Peyer's patch (tissue), 4 donors: ENCODE data around the gene DMD.

Experiments
- POLR2A ChIP-seq, 2 donors: fragments of 450-650 bp; IDR thresholded peaks; one replicate each; pipeline ENCODE4 v1.5.1; 2017; ENCODE audit warnings: antibody characterized with exemption in 2 of 2, mild to moderate bottlenecking in 2 of 2, moderate library complexity in 2 of 2
- TF ChIP-seq, protein P1 (sequence below), 6 experiments: fragments of 450-650 bp in 4 of 6; fragments of 200-600 bp in 2 of 6; sonication (generic) in 1 of 6; IDR thresholded peaks; one replicate each; pipeline ENCODE4 v1.5.1; 2017 to 2019; ENCODE audit warnings: antibody characterized with exemption in 6 of 6, mild to moderate bottlenecking in 3 of 6, moderate library complexity in 1 of 6

DNA sequence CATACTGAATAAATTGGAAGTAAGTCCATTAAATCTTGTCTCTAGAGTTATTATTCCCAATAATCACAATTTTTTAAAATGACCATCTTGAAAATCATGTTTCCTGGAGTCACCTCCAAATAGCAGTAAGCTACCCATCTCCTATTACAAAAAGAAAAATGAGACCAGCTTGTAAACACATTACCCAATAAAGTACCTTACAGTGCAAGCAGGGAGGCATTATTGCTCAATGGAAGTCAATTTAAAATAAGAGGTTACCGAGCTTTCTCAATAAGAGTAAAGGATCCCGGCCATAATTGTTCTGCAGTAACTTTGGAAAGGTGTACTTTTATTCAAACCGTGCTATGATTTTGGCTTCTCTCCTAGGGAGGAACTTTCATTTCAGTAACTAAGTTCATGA lies 78.0 kb downstream of the DMD start:
- TF ChIP-seq, protein P1, sequence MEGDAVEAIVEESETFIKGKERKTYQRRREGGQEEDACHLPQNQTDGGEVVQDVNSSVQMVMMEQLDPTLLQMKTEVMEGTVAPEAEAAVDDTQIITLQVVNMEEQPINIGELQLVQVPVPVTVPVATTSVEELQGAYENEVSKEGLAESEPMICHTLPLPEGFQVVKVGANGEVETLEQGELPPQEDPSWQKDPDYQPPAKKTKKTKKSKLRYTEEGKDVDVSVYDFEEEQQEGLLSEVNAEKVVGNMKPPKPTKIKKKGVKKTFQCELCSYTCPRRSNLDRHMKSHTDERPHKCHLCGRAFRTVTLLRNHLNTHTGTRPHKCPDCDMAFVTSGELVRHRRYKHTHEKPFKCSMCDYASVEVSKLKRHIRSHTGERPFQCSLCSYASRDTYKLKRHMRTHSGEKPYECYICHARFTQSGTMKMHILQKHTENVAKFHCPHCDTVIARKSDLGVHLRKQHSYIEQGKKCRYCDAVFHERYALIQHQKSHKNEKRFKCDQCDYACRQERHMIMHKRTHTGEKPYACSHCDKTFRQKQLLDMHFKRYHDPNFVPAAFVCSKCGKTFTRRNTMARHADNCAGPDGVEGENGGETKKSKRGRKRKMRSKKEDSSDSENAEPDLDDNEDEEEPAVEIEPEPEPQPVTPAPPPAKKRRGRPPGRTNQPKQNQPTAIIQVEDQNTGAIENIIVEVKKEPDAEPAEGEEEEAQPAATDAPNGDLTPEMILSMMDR (IDR thresholded peaks at IDR 0.05): no peak
- TF ChIP-seq POLR2A (IDR thresholded peaks at IDR 0.05): no peak
